ENCODE results near the gene WWOX.

Gene WWOX

GRCh38 chr16:78192734-78193488 lies 93.5 kb downstream of the WWOX start:
- Mint-ChIP-seq H3K27ac (no peak overlapping the region), H3K9me3 (peaks cover 5 to 21% of the 10 kb centered on the region in 2 donors), H3K27me3 (no peaks in the 10 kb centered on the region), H3K4me3 (no peak overlapping the region), H3K4me1 (no peaks in the 10 kb centered on the region)
- DNase-seq (no peak), ATAC-seq (no peak)

- no peaks in the 10 kb centered on the region for H3K27me3 Mint-ChIP-seq
- no peak overlapping the region for H3K4me3 Mint-ChIP-seq
- ATAC-seq (no peak), DNase-seq (no peak)
- H3K9me3 Mint-ChIP-seq: peaks cover 0 to 7% of the 10 kb centered on the region in 2 donors
- H3K27ac Mint-ChIP-seq: no peak overlapping the region
- no peaks in the 10 kb centered on the region for H3K4me1 Mint-ChIP-seq
Measured at GRCh38 chr16:78194948-78195347, 95.5 kb downstream of the WWOX start.

DNA sequence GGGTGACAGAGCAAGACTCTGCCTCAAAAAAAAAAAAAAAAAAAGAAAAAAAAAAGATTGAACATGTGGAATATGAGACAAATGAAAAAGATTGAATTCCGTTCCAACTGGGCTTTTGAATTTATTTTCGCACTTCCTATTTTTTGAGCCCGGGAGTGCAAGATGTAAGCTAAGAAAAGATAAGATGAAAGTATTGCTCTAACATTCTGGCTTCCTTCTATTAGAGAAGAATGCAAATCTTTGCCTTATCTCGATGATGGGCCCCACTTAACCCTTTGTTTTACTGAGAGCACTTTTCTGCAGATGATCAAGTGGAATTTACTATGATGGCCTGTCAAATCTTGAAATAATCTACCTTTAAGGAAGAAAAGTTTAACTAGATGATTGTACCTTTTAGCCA lies 96.3 kb downstream of the WWOX start:
- Mint-ChIP-seq H3K9me3 (no peaks in the 10 kb centered on the region), H3K27me3 (no peaks in the 10 kb centered on the region), H3K4me1 (no peaks in the 10 kb centered on the region), H3K27ac (no peak overlapping the region), H3K4me3 (no peak overlapping the region)
- no peak for ATAC-seq
- DNase-seq: no peak

DNA sequence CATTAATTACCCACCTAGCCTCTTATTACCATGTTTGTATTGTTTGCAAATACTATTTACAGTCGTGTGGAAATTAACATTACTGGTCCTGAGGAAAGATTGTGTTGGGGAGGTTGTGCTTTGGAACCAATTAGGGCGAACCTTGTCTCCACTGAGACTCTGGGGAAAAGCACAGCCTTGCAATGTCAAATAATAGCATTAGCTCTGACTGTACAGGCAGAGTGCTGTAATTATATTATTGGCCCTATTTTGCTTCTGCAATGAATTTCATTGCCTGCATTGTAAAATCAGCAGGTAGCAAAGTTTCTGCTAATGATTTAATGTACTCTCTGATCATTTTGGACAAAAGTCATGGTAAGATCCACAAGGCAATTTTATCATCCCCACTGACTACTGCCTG lies 97.0 kb downstream of the WWOX start:
- Mint-ChIP-seq H3K9me3 (no peaks in the 10 kb centered on the region), H3K27me3 (no peaks in the 10 kb centered on the region), H3K4me1 (no peaks in the 10 kb centered on the region), H3K4me3 (no peak overlapping the region), H3K27ac (no peak overlapping the region)
- ATAC-seq: no peak
- DNase-seq: no peak

GRCh38 chr16:78198288-78198687 lies 98.8 kb downstream of the WWOX start:
- no peaks in the 10 kb centered on the region for H3K27me3 Mint-ChIP-seq

GRCh38 chr16:78199325-78200022 lies 100.0 kb downstream of the WWOX start:
- Mint-ChIP-seq H3K4me1 (no peaks in the 10 kb centered on the region), H3K27me3 (no peaks in the 10 kb centered on the region), H3K4me3 (no peak overlapping the region), H3K9me3 (no peaks in the 10 kb centered on the region), H3K27ac (no peak overlapping the region)
- DNase-seq (no peak), ATAC-seq (no peak)

More at GRCh38 chr16:78198288-78198687, 98.8 kb downstream of the WWOX start:
- no peak for ATAC-seq
- Mint-ChIP-seq H3K4me1 (no peaks in the 10 kb centered on the region), H3K4me3 (no peak overlapping the region), H3K27ac (no peak overlapping the region), H3K9me3 (no peaks in the 10 kb centered on the region)
- DNase-seq: no peak

DNA sequence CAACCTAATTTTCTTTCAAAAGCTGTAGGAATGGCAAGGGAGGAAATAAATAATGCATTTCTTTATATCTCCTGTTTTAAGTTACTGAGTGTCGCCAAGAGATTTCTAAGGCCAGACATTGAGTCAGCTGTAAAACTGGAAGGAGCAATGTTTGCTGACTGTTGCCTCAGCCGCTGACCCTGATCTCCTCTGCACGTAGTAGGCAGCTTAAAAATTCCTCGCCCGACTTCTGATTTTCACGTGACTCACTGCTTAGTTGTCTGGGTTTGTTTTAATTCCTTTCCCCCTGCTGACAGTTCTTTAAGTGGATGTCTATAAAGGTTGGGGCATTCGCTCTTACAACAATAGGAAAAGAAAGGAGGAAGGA lies 100.6 kb downstream of the WWOX start:
- H3K4me1 Mint-ChIP-seq: no peaks in the 10 kb centered on the region
- DNase-seq (no peak), ATAC-seq (no peak)
- no peaks in the 10 kb centered on the region for H3K27me3 Mint-ChIP-seq
- no peak overlapping the region for H3K27ac Mint-ChIP-seq
- peaks cover 0 to under 1% of the 10 kb centered on the region in 2 donors for H3K9me3 Mint-ChIP-seq
- H3K4me3 Mint-ChIP-seq: no peak overlapping the region

- peaks cover 0 to 7% of the 10 kb centered on the region in 2 donors for H3K9me3 Mint-ChIP-seq
- DNase-seq (no peak), ATAC-seq (no peak)
- no peak overlapping the region for H3K27ac Mint-ChIP-seq
- H3K4me1 Mint-ChIP-seq: no peaks in the 10 kb centered on the region
- no peaks in the 10 kb centered on the region for H3K27me3 Mint-ChIP-seq
- no peak overlapping the region for H3K4me3 Mint-ChIP-seq
Measured at GRCh38 chr16:78200623-78201096, 101.2 kb downstream of the WWOX start.

GRCh38 chr16:78205506-78205905 lies 106.1 kb downstream of the WWOX start:
- peaks cover 0 to 8% of the 10 kb centered on the region in 2 donors for H3K9me3 Mint-ChIP-seq
- H3K4me3 Mint-ChIP-seq: no peak overlapping the region
- no peaks in the 10 kb centered on the region for H3K27me3 Mint-ChIP-seq
- no peaks in the 10 kb centered on the region for H3K4me1 Mint-ChIP-seq
- ATAC-seq (no peak), DNase-seq (no peak)
- no peak overlapping the region for H3K27ac Mint-ChIP-seq

DNA sequence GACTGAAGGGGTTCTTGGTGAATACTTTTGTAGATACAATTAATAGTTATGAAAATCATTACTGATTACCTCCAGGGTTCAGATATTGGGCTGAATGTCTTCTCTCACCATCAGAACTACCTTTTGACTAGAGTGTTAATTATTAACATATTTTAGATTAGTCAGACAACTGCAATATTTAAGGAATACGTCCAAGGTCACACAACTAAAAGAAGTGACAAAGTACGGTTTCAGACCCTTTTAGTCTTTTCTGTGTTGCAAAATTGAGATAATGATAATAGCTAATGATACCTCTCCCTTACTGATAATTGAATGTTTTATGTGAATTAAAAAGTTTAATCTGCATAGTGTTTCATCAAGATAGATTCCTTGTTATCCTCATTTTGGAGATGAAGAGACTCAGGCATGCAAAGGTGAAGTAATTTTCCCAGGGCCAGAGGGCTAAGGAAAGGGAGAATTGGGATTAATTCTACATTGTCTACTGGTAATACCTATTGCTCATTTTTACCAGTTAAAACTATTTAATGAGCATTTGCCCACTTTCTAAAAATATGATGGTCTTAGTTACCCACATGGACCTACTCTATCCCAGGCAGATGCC lies 107.3 kb downstream of the WWOX start:
- H3K4me3 Mint-ChIP-seq: no peak overlapping the region
- no peaks in the 10 kb centered on the region for H3K27me3 Mint-ChIP-seq
- H3K4me1 Mint-ChIP-seq: no peaks in the 10 kb centered on the region
- peaks cover 0 to 8% of the 10 kb centered on the region in 2 donors for H3K9me3 Mint-ChIP-seq
- H3K27ac Mint-ChIP-seq: no peak overlapping the region
- DNase-seq (no peak), ATAC-seq (no peak)

GRCh38 chr16:78209951-78210661 lies 110.7 kb downstream of the WWOX start:
- no peaks in the 10 kb centered on the region for H3K27me3 Mint-ChIP-seq
- peaks cover 0 to 7% of the 10 kb centered on the region in 2 donors for H3K9me3 Mint-ChIP-seq
- H3K4me1 Mint-ChIP-seq: no peaks in the 10 kb centered on the region
- H3K4me3 Mint-ChIP-seq: no peak overlapping the region
- ATAC-seq: no peak
- DNase-seq: no peak
- peak overlapping the region in 1 of 2 donors; percentile 30 for H3K27ac Mint-ChIP-seq

GRCh38 chr16:78211020-78211599 lies 111.7 kb downstream of the WWOX start:
- Mint-ChIP-seq H3K9me3 (no peaks in the 10 kb centered on the region), H3K4me3 (no peak overlapping the region), H3K4me1 (no peaks in the 10 kb centered on the region), H3K27me3 (no peaks in the 10 kb centered on the region), H3K27ac (no peak overlapping the region)
- DNase-seq (no peak), ATAC-seq (no peak)

GRCh38 chr16:78211946-78212345 lies 112.5 kb downstream of the WWOX start:
- no peak overlapping the region for H3K27ac Mint-ChIP-seq
- no peaks in the 10 kb centered on the region for H3K4me1 Mint-ChIP-seq
- DNase-seq (no peak), ATAC-seq (no peak)
- no peaks in the 10 kb centered on the region for H3K27me3 Mint-ChIP-seq
- no peaks in the 10 kb centered on the region for H3K9me3 Mint-ChIP-seq
- H3K4me3 Mint-ChIP-seq: no peak overlapping the region

GRCh38 chr16:78212674-78213073 lies 113.2 kb downstream of the WWOX start:
- no peak overlapping the region for H3K27ac Mint-ChIP-seq
- no peak overlapping the region for H3K4me3 Mint-ChIP-seq
- H3K9me3 Mint-ChIP-seq: no peaks in the 10 kb centered on the region
- H3K4me1 Mint-ChIP-seq: no peaks in the 10 kb centered on the region
- DNase-seq (no peak), ATAC-seq (no peak)
- H3K27me3 Mint-ChIP-seq: no peaks in the 10 kb centered on the region

- no peaks in the 10 kb centered on the region for H3K4me1 Mint-ChIP-seq
- no peak for DNase-seq
- no peak overlapping the region for H3K27ac Mint-ChIP-seq
- no peak overlapping the region for H3K4me3 Mint-ChIP-seq
- H3K9me3 Mint-ChIP-seq: no peaks in the 10 kb centered on the region
- no peaks in the 10 kb centered on the region for H3K27me3 Mint-ChIP-seq
- no peak for ATAC-seq
Measured at GRCh38 chr16:78213751-78214150, 114.3 kb downstream of the WWOX start.

Data from stimulated activated naive CD8-positive, alpha-beta T cell treated with anti-CD3 and anti-CD28 coated beads, Interleukin-15, amount 100 ng/mL, for 72 hours (primary cell).